ENCODE data around the gene COL15A1. TPM values are rescaled to one million over a fixed set of nuclear protein-coding genes. Genes with fewer than 3 reads are reported as not detected.

COL15A1 gene
- total RNA-seq, 4 donors from 2014 or later, result 1.4 to 16.5 (median 5.6) TPM

GRCh38 chr9:99015890-99016289 lies 72.2 kb downstream of the COL15A1 start:
- H3K4me3 ChIP-seq, result no peak overlapping the region
- no peaks in the 10 kb centered on the region for H3K9me3 ChIP-seq
- TF ChIP-seq, protein P1, sequence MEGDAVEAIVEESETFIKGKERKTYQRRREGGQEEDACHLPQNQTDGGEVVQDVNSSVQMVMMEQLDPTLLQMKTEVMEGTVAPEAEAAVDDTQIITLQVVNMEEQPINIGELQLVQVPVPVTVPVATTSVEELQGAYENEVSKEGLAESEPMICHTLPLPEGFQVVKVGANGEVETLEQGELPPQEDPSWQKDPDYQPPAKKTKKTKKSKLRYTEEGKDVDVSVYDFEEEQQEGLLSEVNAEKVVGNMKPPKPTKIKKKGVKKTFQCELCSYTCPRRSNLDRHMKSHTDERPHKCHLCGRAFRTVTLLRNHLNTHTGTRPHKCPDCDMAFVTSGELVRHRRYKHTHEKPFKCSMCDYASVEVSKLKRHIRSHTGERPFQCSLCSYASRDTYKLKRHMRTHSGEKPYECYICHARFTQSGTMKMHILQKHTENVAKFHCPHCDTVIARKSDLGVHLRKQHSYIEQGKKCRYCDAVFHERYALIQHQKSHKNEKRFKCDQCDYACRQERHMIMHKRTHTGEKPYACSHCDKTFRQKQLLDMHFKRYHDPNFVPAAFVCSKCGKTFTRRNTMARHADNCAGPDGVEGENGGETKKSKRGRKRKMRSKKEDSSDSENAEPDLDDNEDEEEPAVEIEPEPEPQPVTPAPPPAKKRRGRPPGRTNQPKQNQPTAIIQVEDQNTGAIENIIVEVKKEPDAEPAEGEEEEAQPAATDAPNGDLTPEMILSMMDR (IDR thresholded peaks at IDR 0.05), result no peak
- no peak for TF ChIP-seq POLR2A (IDR thresholded peaks at IDR 0.05)
- H3K4me1 ChIP-seq, result no peaks in the 10 kb centered on the region
- H3K27me3 ChIP-seq, result no peaks in the 10 kb centered on the region
- no peaks in the 10 kb centered on the region for H3K36me3 ChIP-seq
- DNase-seq, result no peak
- H3K27ac ChIP-seq, result no peak overlapping the region

DNA sequence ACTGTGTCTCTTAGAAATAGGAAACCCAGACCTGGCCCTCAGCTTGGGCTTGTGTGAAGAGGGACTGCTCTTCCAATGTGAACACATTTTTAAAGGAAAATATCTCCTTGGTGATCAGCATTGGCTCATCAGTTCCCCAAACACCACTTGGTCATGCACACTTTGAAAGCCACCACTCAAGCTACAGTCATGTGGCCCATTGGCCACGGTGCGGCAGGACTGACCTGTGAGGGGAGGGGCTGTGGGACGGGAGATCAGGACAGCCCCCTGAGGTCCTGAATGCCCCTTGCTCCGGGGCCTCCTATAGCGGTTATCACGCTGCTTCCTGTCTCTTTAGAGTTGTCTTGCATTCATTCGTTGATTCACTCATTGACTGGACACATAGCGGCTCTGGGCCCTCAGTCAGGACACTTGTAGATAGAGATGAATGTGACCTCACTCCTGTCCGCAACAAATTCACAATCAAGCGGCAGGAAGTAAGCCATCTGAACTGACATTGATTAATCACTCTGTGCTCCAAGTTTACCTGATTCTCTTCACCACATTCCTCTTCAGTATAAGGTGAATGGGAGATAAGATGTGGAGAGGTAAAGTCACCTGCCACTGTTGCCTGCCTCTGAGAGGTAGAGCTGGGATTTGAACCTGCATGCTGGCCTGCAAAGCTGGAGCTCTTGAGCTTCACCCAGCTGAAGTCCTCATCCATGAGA lies 73.1 kb downstream of the COL15A1 start:
- no peak for TF ChIP-seq POLR2A (IDR thresholded peaks at IDR 0.05)
- TF ChIP-seq, protein P1 (IDR thresholded peaks at IDR 0.05), result no peak

GRCh38 chr9:99018653-99019052 lies 74.9 kb downstream of the COL15A1 start:
- no peaks in the 10 kb centered on the region for H3K27me3 ChIP-seq
- DNase-seq, result no peak
- no peaks in the 10 kb centered on the region for H3K36me3 ChIP-seq
- no peaks in the 10 kb centered on the region for H3K9me3 ChIP-seq
- H3K27ac ChIP-seq, result peak overlapping the region in 1 of 4 donors; percentile 64
- no peaks in the 10 kb centered on the region for H3K4me1 ChIP-seq
- no peak for TF ChIP-seq POLR2A (IDR thresholded peaks at IDR 0.05)
- TF ChIP-seq, protein P1 (IDR thresholded peaks at IDR 0.05), result no peak
- H3K4me3 ChIP-seq, result no peak overlapping the region

More for the DNA sequence above, 73.1 kb downstream of the COL15A1 start:
- Histone ChIP-seq H3K4me1 (no peaks in the 10 kb centered on the region), H3K27ac (no peak overlapping the region), H3K27me3 (no peaks in the 10 kb centered on the region), H3K4me3 (no peak overlapping the region), H3K36me3 (no peaks in the 10 kb centered on the region), H3K9me3 (no peaks in the 10 kb centered on the region)
- DNase-seq, result no peak

DNA sequence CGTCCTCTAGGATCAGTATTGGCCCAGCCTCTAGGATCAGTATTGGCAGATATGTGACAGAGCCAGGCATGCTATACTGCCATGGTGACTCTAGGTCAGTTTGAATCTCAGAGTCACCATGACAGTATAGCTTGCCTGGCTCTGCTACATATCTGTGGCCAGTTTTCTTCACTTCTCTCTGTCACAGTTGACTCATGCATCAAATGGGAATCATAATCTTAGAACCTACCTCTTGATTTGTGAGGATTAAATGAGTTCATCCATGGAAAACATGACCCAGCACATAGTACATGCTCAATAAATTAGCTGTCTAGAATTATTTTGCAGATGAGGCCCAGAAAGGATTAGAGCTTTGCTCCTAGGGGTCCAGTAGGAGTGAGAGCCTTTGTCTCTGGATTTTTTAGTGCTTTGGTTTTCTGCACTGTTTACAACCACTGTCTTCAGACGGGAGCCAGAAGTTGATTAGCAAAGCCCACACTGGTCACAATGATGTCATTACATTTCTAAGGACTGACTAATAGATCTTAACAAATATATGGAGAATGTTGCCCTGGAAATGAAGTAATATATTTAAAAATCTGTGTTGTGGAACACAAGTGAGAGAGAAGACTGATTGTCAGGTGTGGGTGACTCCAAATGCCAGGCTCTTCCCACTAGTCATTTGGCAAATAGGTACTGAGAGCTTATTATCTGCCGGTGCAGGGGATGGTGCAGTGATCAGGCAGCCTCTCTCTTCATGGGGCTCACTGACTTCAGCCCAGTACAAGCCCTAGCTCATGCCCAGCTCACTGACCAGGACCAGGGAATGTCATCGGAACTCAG lies 76.0 kb downstream of the COL15A1 start:
- Histone ChIP-seq H3K4me1 (no peaks in the 10 kb centered on the region), H3K36me3 (no peaks in the 10 kb centered on the region), H3K27ac (peak overlapping the region in 2 of 4 donors; percentile 43 to 64), H3K9me3 (no peaks in the 10 kb centered on the region), H3K4me3 (no peak overlapping the region), H3K27me3 (no peaks in the 10 kb centered on the region)
- TF ChIP-seq POLR2A (IDR thresholded peaks at IDR 0.05), result no peak
- TF ChIP-seq, protein P1 (IDR thresholded peaks at IDR 0.05), result no peak
- DNase-seq, result no peak

DNA sequence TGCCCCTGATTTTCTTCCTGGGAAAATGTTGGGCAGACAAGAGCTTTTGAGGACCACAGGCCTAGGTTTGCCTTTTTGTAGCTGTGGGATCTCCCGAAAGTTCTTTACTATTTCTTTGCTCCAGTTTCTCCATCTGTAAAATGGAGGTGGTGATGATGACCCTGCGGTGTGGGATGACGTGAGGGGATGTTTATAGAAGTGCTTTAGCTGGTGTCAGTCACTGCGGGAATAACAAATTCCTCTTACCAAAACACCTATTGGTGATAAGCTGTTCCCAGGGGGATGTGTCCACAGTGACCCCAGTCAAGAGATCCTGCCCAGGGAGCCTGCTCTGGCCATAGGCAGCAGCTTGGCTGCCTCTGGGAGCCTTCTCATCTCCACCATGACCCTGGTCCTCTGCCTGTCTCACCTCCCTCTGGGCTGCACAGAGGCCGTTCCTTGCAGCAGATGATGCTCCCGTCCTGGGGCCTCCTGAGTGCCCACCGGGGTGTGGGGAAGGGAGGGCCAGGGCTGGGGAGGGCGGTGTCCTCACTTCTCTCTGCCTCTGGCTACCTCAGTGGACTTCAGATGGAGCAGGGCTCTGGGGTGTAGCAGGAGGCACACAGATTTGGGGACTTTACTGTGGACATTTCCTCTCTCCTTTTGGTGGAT lies 77.2 kb downstream of the COL15A1 start:
- no peaks in the 10 kb centered on the region for H3K36me3 ChIP-seq
- no peak overlapping the region for H3K4me3 ChIP-seq
- DNase-seq, result no peak
- H3K27ac ChIP-seq, result peak overlapping the region in 1 of 4 donors; percentile 51
- no peaks in the 10 kb centered on the region for H3K4me1 ChIP-seq
- H3K9me3 ChIP-seq, result no peaks in the 10 kb centered on the region
- no peaks in the 10 kb centered on the region for H3K27me3 ChIP-seq
- no peak for TF ChIP-seq POLR2A (IDR thresholded peaks at IDR 0.05)
- TF ChIP-seq, protein P1 (IDR thresholded peaks at IDR 0.05), result no peak

All from Peyer's patch (tissue), 4 donors.